ENCODE measurements around the gene TNFRSF9. TPM values are rescaled to one million over a fixed set of nuclear protein-coding genes. Genes with fewer than 3 reads are reported as not detected.

TNFRSF9 gene
- total and polyA plus RNA-seq, 9 of the 15 experiments (the other 6 are each of a cell fraction or from before 2014, with no cell fraction given): 0.04 to 0.29 (median 0.08) TPM; not detected in 1

DNA sequence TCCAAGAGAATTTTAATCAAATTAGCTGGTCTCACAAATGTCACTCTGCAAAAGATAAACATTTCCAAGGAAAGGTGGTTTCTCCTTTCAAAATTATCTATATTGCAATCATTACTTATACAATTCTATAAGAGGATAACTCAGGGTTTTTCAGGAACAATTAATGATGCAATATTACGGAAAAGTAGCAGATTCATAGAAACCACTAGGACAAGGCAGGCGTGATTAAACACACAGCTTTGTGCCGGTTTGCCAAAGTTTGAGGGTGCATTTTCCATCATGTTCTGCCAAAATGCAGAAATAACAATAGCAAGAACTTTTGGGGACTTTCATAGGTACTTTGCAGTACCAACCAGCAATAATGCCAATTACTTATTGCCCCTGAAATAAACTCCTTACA lies 605 bp downstream of the TNFRSF9 start (continued):
- no peak for TF ChIP-seq ZSCAN29 (IDR thresholded peaks at IDR 0.05)
- TF ChIP-seq MTA2 (IDR thresholded peaks at IDR 0.05; ENCODE audit: low read depth): no peak
- TF ChIP-seq ZNF780A (CRISPR knock-in tag; IDR thresholded peaks at IDR 0.05): no peak
- TF ChIP-seq KDM5B (IDR thresholded peaks at IDR 0.05; ENCODE audit: insufficient replicate concordance, low read depth, low read length): no peak
- TF ChIP-seq TRIM25 (IDR thresholded peaks at IDR 0.05; ENCODE audit: borderline replicate concordance): no peak
- TF ChIP-seq NUFIP1 (IDR thresholded peaks at IDR 0.05; ENCODE audit: partially characterized antibody): no peak

GRCh38 chr1:7938070-7938469 lies 2.6 kb downstream of the TNFRSF9 start:
- TF ChIP-seq, protein P1, sequence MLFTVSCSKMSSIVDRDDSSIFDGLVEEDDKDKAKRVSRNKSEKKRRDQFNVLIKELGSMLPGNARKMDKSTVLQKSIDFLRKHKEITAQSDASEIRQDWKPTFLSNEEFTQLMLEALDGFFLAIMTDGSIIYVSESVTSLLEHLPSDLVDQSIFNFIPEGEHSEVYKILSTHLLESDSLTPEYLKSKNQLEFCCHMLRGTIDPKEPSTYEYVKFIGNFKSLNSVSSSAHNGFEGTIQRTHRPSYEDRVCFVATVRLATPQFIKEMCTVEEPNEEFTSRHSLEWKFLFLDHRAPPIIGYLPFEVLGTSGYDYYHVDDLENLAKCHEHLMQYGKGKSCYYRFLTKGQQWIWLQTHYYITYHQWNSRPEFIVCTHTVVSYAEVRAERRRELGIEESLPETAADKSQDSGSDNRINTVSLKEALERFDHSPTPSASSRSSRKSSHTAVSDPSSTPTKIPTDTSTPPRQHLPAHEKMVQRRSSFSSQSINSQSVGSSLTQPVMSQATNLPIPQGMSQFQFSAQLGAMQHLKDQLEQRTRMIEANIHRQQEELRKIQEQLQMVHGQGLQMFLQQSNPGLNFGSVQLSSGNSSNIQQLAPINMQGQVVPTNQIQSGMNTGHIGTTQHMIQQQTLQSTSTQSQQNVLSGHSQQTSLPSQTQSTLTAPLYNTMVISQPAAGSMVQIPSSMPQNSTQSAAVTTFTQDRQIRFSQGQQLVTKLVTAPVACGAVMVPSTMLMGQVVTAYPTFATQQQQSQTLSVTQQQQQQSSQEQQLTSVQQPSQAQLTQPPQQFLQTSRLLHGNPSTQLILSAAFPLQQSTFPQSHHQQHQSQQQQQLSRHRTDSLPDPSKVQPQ (CRISPR knock-in tag; IDR thresholded peaks at IDR 0.05; ENCODE audit: borderline replicate concordance): no peak
- TF ChIP-seq SP1 (CRISPR knock-in tag; IDR thresholded peaks at IDR 0.05) (no peak), ZNF274 (IDR thresholded peaks at IDR 0.05; ENCODE audit: borderline replicate concordance, low read depth, low read length) (no peak), BMI1 (IDR thresholded peaks at IDR 0.05; ENCODE audit: low read length) (0 out of 2 replicates have a peak, but pooled peaks have one; percentile 2), MCM2 (IDR thresholded peaks at IDR 0.05; ENCODE audit: low read depth) (no peak)
- no peak overlapping the region for H3K9ac ChIP-seq (ENCODE audit: insufficient read depth in 1 of 2, low read depth in 2 of 2, low read length in 2 of 2)
- BruUV-seq (replicated peaks): no TSS peak
- ATAC-seq (no peak), DNase-seq (ENCODE audit: extremely low read depth in 1 of 4, low spot score in 3 of 4) (no peak), FAIRE-seq (no peak)
- no peaks in the 10 kb centered on the region for H3K36me3 ChIP-seq (ENCODE audit: control insufficient read depth, insufficient read depth, low read length)
- H2AFZ ChIP-seq (ENCODE audit: low read depth, low read length): no peak overlapping the region
- ChIA-PET CTCF (ENCODE audit: low intra/inter-chr PET ratio) (no interaction called here), POLR2A (no interaction called here)
- H3K9me3 ChIP-seq (replicated peaks; ENCODE audit: control insufficient read depth, insufficient read depth, low read depth, low read length): no peaks in the 10 kb centered on the region
- no peak overlapping the region for H3K4me3 ChIP-seq
- peaks cover 56 to 79% of the 10 kb centered on the region in 2 experiments for H3K27me3 ChIP-seq (ENCODE audit: control insufficient read depth in 2 of 2, insufficient read depth in 2 of 2, low read length in 2 of 2)
- WGBS (ENCODE audit: insufficient coverage, low coverage, missing lambda C conversion rate): 26% methylated on average over 3 of the region's 3 CpGs
- H4K20me1 ChIP-seq (replicated peaks; ENCODE audit: control insufficient read depth, insufficient read depth, low read length): peaks cover 5% of the 10 kb centered on the region
- H3K79me2 ChIP-seq (ENCODE audit: control insufficient read depth, insufficient read depth, low read length): no peaks in the 10 kb centered on the region
- in situ Hi-C loops (cut with MboI) (no loop called here), intact Hi-C loops (cut with micrococcal nuclease) (no loop called here)
- H3K4me2 ChIP-seq (ENCODE audit: insufficient read depth, low read length): no peak overlapping the region
- H3K27ac ChIP-seq (ENCODE audit: extremely low read depth, low read depth, low read length): no peak overlapping the region
- no peaks in the 10 kb centered on the region for H3K9me1 ChIP-seq (ENCODE audit: control insufficient read depth, insufficient read depth, low read length)
- peaks cover 11 to 14% of the 10 kb centered on the region in 2 experiments for H3K4me1 ChIP-seq (replicated peaks in 1 of 2; ENCODE audit: control insufficient read depth in 2 of 2, insufficient read depth in 2 of 2, low read length in 2 of 2)

Measured in K562 (cell line).